ENCODE data around the gene GRID1.

Gene GRID1

GRCh38 chr10:86139066-86139657 lies 227.4 kb downstream of the GRID1 start:
- no peak for DNase-seq (ENCODE audit: low read depth in 2 of 2)

GRCh38 chr10:86138551-86139065 lies 228.0 kb downstream of the GRID1 start:
- no peak for DNase-seq (ENCODE audit: low read depth in 2 of 2)

GRCh38 chr10:86137561-86137960 lies 229.0 kb downstream of the GRID1 start:
- no peak for DNase-seq (ENCODE audit: low read depth in 2 of 2)

GRCh38 chr10:86136934-86137333 lies 229.7 kb downstream of the GRID1 start:
- no peak for DNase-seq (ENCODE audit: low read depth in 2 of 2)

GRCh38 chr10:86135191-86135590 lies 231.4 kb downstream of the GRID1 start:
- no peak for DNase-seq (ENCODE audit: low read depth in 2 of 2)

- no peak for DNase-seq (ENCODE audit: low read depth in 2 of 2)
These were observed 235.7 kb downstream of the GRID1 start for GRCh38 chr10:86130737-86131475.

GRCh38 chr10:86130041-86130440 lies 236.6 kb downstream of the GRID1 start:
- no peak for DNase-seq (ENCODE audit: low read depth in 2 of 2)

GRCh38 chr10:86128360-86128759 lies 238.2 kb downstream of the GRID1 start:
- DNase-seq (ENCODE audit: low read depth in 2 of 2) = no peak

GRCh38 chr10:86127274-86127819 lies 239.2 kb downstream of the GRID1 start:
- no peak for DNase-seq (ENCODE audit: low read depth in 2 of 2)

GRCh38 chr10:86124734-86125133 lies 241.9 kb downstream of the GRID1 start:
- no peak for DNase-seq (ENCODE audit: low read depth in 2 of 2)

- no peak for DNase-seq (ENCODE audit: low read depth in 2 of 2)
These were observed 242.9 kb downstream of the GRID1 start for GRCh38 chr10:86123715-86124114.

GRCh38 chr10:86123304-86123703 lies 243.3 kb downstream of the GRID1 start:
- no peak for DNase-seq (ENCODE audit: low read depth in 2 of 2)

GRCh38 chr10:86122646-86123045 lies 243.9 kb downstream of the GRID1 start:
- DNase-seq (ENCODE audit: low read depth in 2 of 2) = no peak

GRCh38 chr10:86121200-86121599 lies 245.4 kb downstream of the GRID1 start:
- no peak for DNase-seq (ENCODE audit: low read depth in 2 of 2)

- no peak for DNase-seq (ENCODE audit: low read depth in 2 of 2)
These were observed 249.5 kb downstream of the GRID1 start for GRCh38 chr10:86117051-86117450.

GRCh38 chr10:86113983-86114382 lies 252.6 kb downstream of the GRID1 start:
- no peak for DNase-seq (ENCODE audit: low read depth in 2 of 2)

- DNase-seq (ENCODE audit: low read depth in 2 of 2) = no peak
These were observed 253.1 kb downstream of the GRID1 start for GRCh38 chr10:86113501-86113900.

- DNase-seq (ENCODE audit: low read depth in 2 of 2) = no peak
These were observed 253.6 kb downstream of the GRID1 start for GRCh38 chr10:86113044-86113443.

GRCh38 chr10:86111902-86112545 lies 254.6 kb downstream of the GRID1 start:
- DNase-seq (ENCODE audit: low read depth in 2 of 2) = no peak

GRCh38 chr10:86110156-86110786 lies 256.3 kb downstream of the GRID1 start:
- no peak for DNase-seq (ENCODE audit: low read depth in 2 of 2)

- DNase-seq (ENCODE audit: low read depth in 2 of 2) = no peak
These were observed 257.2 kb downstream of the GRID1 start for GRCh38 chr10:86109421-86109820.

- no peak for DNase-seq (ENCODE audit: low read depth in 2 of 2)
These were observed 257.9 kb downstream of the GRID1 start for GRCh38 chr10:86108696-86109095.
